Measurements from ENCODE around the gene LCT. TPM values are rescaled to one million over a fixed set of nuclear protein-coding genes. Genes with fewer than 3 reads are reported as not detected.

LCT gene
- total RNA-seq, 1 experiment from 2014 or later: not detected

DNA sequence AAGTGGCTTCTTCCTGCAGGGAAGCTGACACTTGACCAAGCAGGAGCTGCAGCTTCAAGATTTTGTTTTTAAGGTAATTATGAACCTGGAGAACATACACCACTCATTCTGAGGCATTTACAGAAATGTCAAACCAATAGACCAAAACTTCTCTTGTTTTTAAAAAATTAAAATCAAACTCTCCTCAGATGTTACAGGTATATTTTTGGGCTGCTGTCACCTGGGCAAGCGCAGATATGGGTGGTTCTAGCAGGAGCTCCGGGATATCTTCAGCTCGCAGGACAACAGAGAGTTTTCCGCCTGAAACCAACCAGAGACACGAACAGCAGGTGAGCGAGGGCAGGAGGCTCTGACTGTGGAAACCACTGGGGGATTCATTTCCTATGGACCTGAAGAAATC is 4.1 kb downstream of the LCT start:
- POLR2A ChIA-PET (ENCODE audit: unreplicated experiment): no interaction called here
- no peak for ATAC-seq
- no peaks in the 10 kb centered on the region for H3F3A ChIP-seq (ENCODE audit: low read length, unreplicated experiment)

DNA sequence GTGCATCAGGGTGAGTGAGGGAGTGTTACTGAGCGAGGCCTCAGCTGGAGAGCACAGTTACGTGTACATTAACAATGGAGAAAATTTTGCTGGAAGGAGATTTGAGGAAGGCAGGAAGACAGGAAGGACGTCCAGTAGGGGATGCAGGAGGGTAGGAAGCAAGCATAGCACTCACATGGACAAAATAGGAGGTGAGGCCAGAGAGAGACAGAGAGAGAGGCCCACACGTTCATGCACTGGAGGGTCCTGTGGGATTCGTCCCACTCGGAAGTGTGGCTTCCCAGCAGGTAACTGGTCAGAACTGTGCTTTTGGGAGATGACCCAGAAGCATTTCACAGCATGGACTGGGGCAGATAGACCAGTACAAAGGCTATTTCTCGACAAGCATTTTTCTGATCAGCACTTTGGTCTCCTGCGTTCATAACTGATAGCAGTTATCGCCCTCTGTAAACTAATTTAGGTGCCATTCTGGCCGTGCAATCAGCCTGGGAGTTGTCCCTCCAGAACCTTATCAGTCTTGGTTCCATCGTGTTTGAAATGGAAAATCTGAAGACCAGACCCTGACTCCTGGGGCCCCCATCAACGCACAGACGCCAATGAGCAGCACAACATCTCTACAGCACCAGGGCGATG is 5.7 kb downstream of the LCT start:
- Histone ChIP-seq H3K9me3 (ENCODE audit: low read length) (no peaks in the 10 kb centered on the region), H3K4me2 (ENCODE audit: low read length) (no peak overlapping the region), H3K4me1 (ENCODE audit: insufficient read depth, low read length) (no peaks in the 10 kb centered on the region), H3K27me3 (ENCODE audit: low read length) (no peaks in the 10 kb centered on the region), H4K20me1 (ENCODE audit: low read length) (no peaks in the 10 kb centered on the region), H2AFZ (ENCODE audit: low read length) (no peak overlapping the region), H3K9me2 (replicated peaks; ENCODE audit: low read length) (no peaks in the 10 kb centered on the region), H3K36me3 (ENCODE audit: low read depth, low read length) (no peaks in the 10 kb centered on the region), H3K79me2 (ENCODE audit: low read length) (no peaks in the 10 kb centered on the region), H3K4me3 (ENCODE audit: low read length) (no peak overlapping the region), H3K27ac (ENCODE audit: low read length) (no peak overlapping the region), H3F3A (ENCODE audit: low read length, unreplicated experiment) (no peaks in the 10 kb centered on the region), H3K9ac (ENCODE audit: low read length) (no peak overlapping the region)
- ChIA-PET CTCF (no interaction called here), POLR2A (ENCODE audit: unreplicated experiment) (no interaction called here)
- DNase-seq: no peak
- ATAC-seq: no peak
- TF ChIP-seq EZH2phosphoT487 (IDR thresholded peaks at IDR 0.05; ENCODE audit: borderline replicate concordance, low read length): no peak
- no peak for TF ChIP-seq EZH2 (IDR thresholded peaks at IDR 0.05; ENCODE audit: low read length, unreplicated experiment)
- TF ChIP-seq, protein P1, sequence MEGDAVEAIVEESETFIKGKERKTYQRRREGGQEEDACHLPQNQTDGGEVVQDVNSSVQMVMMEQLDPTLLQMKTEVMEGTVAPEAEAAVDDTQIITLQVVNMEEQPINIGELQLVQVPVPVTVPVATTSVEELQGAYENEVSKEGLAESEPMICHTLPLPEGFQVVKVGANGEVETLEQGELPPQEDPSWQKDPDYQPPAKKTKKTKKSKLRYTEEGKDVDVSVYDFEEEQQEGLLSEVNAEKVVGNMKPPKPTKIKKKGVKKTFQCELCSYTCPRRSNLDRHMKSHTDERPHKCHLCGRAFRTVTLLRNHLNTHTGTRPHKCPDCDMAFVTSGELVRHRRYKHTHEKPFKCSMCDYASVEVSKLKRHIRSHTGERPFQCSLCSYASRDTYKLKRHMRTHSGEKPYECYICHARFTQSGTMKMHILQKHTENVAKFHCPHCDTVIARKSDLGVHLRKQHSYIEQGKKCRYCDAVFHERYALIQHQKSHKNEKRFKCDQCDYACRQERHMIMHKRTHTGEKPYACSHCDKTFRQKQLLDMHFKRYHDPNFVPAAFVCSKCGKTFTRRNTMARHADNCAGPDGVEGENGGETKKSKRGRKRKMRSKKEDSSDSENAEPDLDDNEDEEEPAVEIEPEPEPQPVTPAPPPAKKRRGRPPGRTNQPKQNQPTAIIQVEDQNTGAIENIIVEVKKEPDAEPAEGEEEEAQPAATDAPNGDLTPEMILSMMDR (conservative IDR thresholded peaks at IDR 0.05; ENCODE audit: low read depth, low read length): no peak
- intact Hi-C loops (cut with micrococcal nuclease): no loop called here
- no TSS peak for BruUV-seq (replicated peaks)

More for the DNA sequence above, 4.1 kb downstream of the LCT start:
- Histone ChIP-seq H3K27me3 (ENCODE audit: low read length) (no peaks in the 10 kb centered on the region), H2AFZ (ENCODE audit: low read length) (no peak overlapping the region), H3K27ac (ENCODE audit: low read length) (no peak overlapping the region), H3K4me3 (ENCODE audit: low read length) (no peak overlapping the region), H3K9me3 (ENCODE audit: low read length) (no peaks in the 10 kb centered on the region), H3K4me2 (ENCODE audit: low read length) (no peak overlapping the region), H3K4me1 (ENCODE audit: insufficient read depth, low read length) (no peaks in the 10 kb centered on the region), H4K20me1 (ENCODE audit: low read length) (no peaks in the 10 kb centered on the region), H3K9ac (ENCODE audit: low read length) (no peak overlapping the region), H3K36me3 (ENCODE audit: low read depth, low read length) (no peaks in the 10 kb centered on the region), H3K79me2 (ENCODE audit: low read length) (no peaks in the 10 kb centered on the region), H3K9me2 (replicated peaks; ENCODE audit: low read length) (no peaks in the 10 kb centered on the region)
- TF ChIP-seq EZH2 (IDR thresholded peaks at IDR 0.05; ENCODE audit: low read length, unreplicated experiment) (no peak), EZH2phosphoT487 (IDR thresholded peaks at IDR 0.05; ENCODE audit: borderline replicate concordance, low read length) (no peak)
- TF ChIP-seq, protein P1 (conservative IDR thresholded peaks at IDR 0.05; ENCODE audit: low read depth, low read length): no peak
- intact Hi-C loops (cut with micrococcal nuclease): no loop called here
- no TSS peak for BruUV-seq (replicated peaks)
- DNase-seq: no peak
- CTCF ChIA-PET: no interaction called here

DNA sequence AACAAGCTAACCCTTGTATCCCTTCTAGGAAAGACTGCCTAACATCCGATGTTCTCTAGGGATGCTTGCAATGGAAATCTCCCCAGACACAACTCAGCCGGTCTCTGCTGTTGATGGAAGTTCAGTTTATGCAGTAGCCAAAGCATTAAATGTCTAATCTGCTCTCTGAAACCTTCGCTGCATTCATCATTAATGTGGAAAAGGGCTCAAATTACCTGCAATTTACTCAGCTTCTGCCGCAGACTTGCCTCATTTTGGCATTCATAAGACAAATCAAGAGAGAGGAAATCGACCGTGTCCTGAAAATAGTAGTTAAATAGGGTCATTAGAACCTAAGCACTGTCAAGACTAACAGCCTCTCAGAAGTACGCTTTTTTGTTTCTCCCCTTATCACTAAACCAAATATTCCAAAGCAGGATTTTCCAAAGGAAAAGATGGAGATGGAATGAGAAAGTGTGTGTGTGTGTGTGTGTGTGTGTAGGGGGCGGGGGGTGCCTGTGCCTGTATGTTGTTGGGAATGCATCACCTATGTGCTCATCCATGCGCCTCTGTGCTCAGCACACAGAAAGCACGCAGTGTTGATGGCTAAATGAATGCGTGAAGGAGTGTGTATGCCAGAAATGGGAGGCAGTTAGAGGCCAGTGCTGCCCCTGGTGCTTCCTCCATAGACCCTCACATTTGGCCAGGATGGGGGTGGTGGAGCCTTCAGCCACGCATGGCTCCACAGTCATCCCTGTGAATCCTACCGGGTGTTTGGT is 7.4 kb downstream of the LCT start:
- ATAC-seq: no peak
- intact Hi-C loops (cut with micrococcal nuclease): no loop called here
- ChIA-PET POLR2A (ENCODE audit: unreplicated experiment) (no interaction called here), CTCF (no interaction called here)
- TF ChIP-seq EZH2 (IDR thresholded peaks at IDR 0.05; ENCODE audit: low read length, unreplicated experiment): no peak
- no peak for TF ChIP-seq EZH2phosphoT487 (IDR thresholded peaks at IDR 0.05; ENCODE audit: borderline replicate concordance, low read length)
- TF ChIP-seq, protein P1 (conservative IDR thresholded peaks at IDR 0.05; ENCODE audit: low read depth, low read length): no peak
- no TSS peak for BruUV-seq (replicated peaks)
- H3K4me1 ChIP-seq (ENCODE audit: insufficient read depth, low read length): no peaks in the 10 kb centered on the region
- no peak overlapping the region for H3K4me2 ChIP-seq (ENCODE audit: low read length)
- no peaks in the 10 kb centered on the region for H3K9me2 ChIP-seq (replicated peaks; ENCODE audit: low read length)
- no peaks in the 10 kb centered on the region for H4K20me1 ChIP-seq (ENCODE audit: low read length)
- no peaks in the 10 kb centered on the region for H3K27me3 ChIP-seq (ENCODE audit: low read length)
- H3K36me3 ChIP-seq (ENCODE audit: low read depth, low read length): no peaks in the 10 kb centered on the region
- no peak overlapping the region for H3K9ac ChIP-seq (ENCODE audit: low read length)
- H3K79me2 ChIP-seq (ENCODE audit: low read length): no peaks in the 10 kb centered on the region
- no peak overlapping the region for H3K4me3 ChIP-seq (ENCODE audit: low read length)
- H3K9me3 ChIP-seq (ENCODE audit: low read length): no peaks in the 10 kb centered on the region
- no peaks in the 10 kb centered on the region for H3F3A ChIP-seq (ENCODE audit: low read length, unreplicated experiment)
- no peak for DNase-seq
- no peak overlapping the region for H2AFZ ChIP-seq (ENCODE audit: low read length)
- no peak overlapping the region for H3K27ac ChIP-seq (ENCODE audit: low read length)
